LNCAP (cell line): ENCODE results near the gene GJB2.

ENCODE experiments used
- CTCF ChIP-seq: fragments of 450-650 bp; IDR thresholded peaks from 2 replicates; pipeline ENCODE4 v1.5.1; 2017; ENCODE audit warnings: mild to moderate bottlenecking

Gene GJB2

GRCh38 chr13:20137875-20138274 is 54.9 kb downstream of the GJB2 start:
- no peak for TF ChIP-seq CTCF
